Liver (tissue), 3 donors: ENCODE results near the gene STK11IP.

Experiments
- FOXA1 ChIP-seq: IDR thresholded peaks from 2 replicates; pipeline ENCODE4 v1.6.1; 2016; ENCODE audit warnings: antibody characterized with exemption
- FOXA2 ChIP-seq: IDR thresholded peaks from 2 replicates; pipeline ENCODE4 v1.6.1; 2016; ENCODE audit warnings: antibody characterized with exemption
- GABPA ChIP-seq, 2 donors: IDR thresholded peaks in 1 of 2; conservative IDR thresholded peaks in 1 of 2; 2 replicates each; pipeline ENCODE4 v1.6.1; 2016; ENCODE audit warnings: antibody characterized with exemption in 2 of 2, mild to moderate bottlenecking in 1 of 2, moderate library complexity in 1 of 2
- RAD21 ChIP-seq, 2 donors: IDR thresholded peaks; 2 replicates each; pipeline ENCODE4 v1.6.1; 2016; ENCODE audit warnings: antibody characterized with exemption in 2 of 2, mild to moderate bottlenecking in 2 of 2
- YY1 ChIP-seq: IDR thresholded peaks from 2 replicates; pipeline ENCODE4 v1.6.1; 2016; ENCODE audit warnings: antibody characterized with exemption, mild to moderate bottlenecking
- TF ChIP-seq, protein P1 (sequence below): IDR thresholded peaks from 2 replicates; pipeline ENCODE4 v1.6.1; 2016; ENCODE audit warnings: antibody characterized with exemption
- TF ChIP-seq, protein P2 (sequence below): IDR thresholded peaks from 2 replicates; pipeline ENCODE4 v1.6.1; 2016; ENCODE audit warnings: antibody characterized with exemption
- TF ChIP-seq, protein P3 (sequence below): fragments of 150-350 bp; IDR thresholded peaks from 2 replicates; pipeline ENCODE4 v1.5.1; 2017; ENCODE audit warnings: improper control_type of control experiment, low read depth, low read length; ENCODE audit not compliant: missing input control
- TF ChIP-seq, protein P4 (sequence below): IDR thresholded peaks from 2 replicates; pipeline ENCODE4 v1.6.1; 2016; ENCODE audit warnings: antibody characterized with exemption, mild to moderate bottlenecking
- TF ChIP-seq, protein P5 (sequence below): IDR thresholded peaks from 2 replicates; pipeline ENCODE4 v1.6.1; 2016; ENCODE audit warnings: antibody characterized with exemption
- donor health status: healthy.
- donor health status: healthy.

DNA sequence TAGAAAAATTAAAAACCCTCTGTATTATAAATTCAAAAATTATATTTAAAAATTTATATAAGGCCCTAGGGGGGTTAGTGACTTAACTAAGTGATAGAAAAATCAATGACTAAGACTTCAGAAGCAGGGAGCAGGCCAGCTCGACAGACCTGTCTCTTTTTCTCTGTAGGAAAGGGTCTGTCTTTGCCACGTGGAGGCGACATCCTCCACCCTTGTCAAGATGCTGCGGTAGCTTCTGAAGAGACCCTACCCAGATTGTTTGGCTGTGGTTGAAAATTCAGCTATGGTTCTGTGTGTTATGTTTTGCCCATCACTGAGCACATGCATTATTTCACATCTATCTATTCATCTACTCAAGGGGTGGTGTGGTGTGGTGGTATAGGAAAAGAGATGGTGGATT lies 21.6 kb downstream of the STK11IP start:
- TF ChIP-seq, protein P1, sequence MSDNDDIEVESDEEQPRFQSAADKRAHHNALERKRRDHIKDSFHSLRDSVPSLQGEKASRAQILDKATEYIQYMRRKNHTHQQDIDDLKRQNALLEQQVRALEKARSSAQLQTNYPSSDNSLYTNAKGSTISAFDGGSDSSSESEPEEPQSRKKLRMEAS = no peak
- TF ChIP-seq, protein P2, sequence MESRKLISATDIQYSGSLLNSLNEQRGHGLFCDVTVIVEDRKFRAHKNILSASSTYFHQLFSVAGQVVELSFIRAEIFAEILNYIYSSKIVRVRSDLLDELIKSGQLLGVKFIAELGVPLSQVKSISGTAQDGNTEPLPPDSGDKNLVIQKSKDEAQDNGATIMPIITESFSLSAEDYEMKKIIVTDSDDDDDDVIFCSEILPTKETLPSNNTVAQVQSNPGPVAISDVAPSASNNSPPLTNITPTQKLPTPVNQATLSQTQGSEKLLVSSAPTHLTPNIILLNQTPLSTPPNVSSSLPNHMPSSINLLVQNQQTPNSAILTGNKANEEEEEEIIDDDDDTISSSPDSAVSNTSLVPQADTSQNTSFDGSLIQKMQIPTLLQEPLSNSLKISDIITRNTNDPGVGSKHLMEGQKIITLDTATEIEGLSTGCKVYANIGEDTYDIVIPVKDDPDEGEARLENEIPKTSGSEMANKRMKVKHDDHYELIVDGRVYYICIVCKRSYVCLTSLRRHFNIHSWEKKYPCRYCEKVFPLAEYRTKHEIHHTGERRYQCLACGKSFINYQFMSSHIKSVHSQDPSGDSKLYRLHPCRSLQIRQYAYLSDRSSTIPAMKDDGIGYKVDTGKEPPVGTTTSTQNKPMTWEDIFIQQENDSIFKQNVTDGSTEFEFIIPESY = no peak
- no peak for TF ChIP-seq RAD21 (IDR thresholded peaks at IDR 0.05)
- TF ChIP-seq FOXA2 = no peak
- TF ChIP-seq YY1 = no peak
- TF ChIP-seq, protein P3, sequence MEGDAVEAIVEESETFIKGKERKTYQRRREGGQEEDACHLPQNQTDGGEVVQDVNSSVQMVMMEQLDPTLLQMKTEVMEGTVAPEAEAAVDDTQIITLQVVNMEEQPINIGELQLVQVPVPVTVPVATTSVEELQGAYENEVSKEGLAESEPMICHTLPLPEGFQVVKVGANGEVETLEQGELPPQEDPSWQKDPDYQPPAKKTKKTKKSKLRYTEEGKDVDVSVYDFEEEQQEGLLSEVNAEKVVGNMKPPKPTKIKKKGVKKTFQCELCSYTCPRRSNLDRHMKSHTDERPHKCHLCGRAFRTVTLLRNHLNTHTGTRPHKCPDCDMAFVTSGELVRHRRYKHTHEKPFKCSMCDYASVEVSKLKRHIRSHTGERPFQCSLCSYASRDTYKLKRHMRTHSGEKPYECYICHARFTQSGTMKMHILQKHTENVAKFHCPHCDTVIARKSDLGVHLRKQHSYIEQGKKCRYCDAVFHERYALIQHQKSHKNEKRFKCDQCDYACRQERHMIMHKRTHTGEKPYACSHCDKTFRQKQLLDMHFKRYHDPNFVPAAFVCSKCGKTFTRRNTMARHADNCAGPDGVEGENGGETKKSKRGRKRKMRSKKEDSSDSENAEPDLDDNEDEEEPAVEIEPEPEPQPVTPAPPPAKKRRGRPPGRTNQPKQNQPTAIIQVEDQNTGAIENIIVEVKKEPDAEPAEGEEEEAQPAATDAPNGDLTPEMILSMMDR = no peak
- TF ChIP-seq, protein P4, sequence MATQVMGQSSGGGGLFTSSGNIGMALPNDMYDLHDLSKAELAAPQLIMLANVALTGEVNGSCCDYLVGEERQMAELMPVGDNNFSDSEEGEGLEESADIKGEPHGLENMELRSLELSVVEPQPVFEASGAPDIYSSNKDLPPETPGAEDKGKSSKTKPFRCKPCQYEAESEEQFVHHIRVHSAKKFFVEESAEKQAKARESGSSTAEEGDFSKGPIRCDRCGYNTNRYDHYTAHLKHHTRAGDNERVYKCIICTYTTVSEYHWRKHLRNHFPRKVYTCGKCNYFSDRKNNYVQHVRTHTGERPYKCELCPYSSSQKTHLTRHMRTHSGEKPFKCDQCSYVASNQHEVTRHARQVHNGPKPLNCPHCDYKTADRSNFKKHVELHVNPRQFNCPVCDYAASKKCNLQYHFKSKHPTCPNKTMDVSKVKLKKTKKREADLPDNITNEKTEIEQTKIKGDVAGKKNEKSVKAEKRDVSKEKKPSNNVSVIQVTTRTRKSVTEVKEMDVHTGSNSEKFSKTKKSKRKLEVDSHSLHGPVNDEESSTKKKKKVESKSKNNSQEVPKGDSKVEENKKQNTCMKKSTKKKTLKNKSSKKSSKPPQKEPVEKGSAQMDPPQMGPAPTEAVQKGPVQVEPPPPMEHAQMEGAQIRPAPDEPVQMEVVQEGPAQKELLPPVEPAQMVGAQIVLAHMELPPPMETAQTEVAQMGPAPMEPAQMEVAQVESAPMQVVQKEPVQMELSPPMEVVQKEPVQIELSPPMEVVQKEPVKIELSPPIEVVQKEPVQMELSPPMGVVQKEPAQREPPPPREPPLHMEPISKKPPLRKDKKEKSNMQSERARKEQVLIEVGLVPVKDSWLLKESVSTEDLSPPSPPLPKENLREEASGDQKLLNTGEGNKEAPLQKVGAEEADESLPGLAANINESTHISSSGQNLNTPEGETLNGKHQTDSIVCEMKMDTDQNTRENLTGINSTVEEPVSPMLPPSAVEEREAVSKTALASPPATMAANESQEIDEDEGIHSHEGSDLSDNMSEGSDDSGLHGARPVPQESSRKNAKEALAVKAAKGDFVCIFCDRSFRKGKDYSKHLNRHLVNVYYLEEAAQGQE = no peak
- TF ChIP-seq, protein P5, sequence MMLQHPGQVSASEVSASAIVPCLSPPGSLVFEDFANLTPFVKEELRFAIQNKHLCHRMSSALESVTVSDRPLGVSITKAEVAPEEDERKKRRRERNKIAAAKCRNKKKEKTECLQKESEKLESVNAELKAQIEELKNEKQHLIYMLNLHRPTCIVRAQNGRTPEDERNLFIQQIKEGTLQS = no peak
- TF ChIP-seq GABPA (IDR thresholded peaks at IDR 0.05 in 1 of 2, conservative IDR thresholded peaks at IDR 0.05 in 1 of 2) = no peak
- no peak for TF ChIP-seq FOXA1
